ENCODE measurements around the gene B3GAT1.
"Not testable (repeated sequence)": the region's sequence is repeated elsewhere in the genome, so short reads cannot be mapped to it uniquely, and the experiment has no call there.

- TF ChIP-seq CTCF, POLR2A (IDR thresholded peaks at IDR 0.05): not testable (repeated sequence)
These were observed 67.4 kb downstream of the B3GAT1 start for GRCh38 chr11:134344497-134345236.

Measured in lower leg skin (tissue), 3 donors.